AG04449 (cell line): ENCODE results near the gene TMSB4X.
A peak's percentile ranks its signal among the peaks of the same experiment; 100 is the strongest.
"Not testable (repeated sequence)": the region's sequence is repeated elsewhere in the genome, so short reads cannot be mapped to it uniquely, and the experiment has no call there.

Source experiments
- CTCF ChIA-PET: fragments of 350-600 bp; formaldehyde crosslinking; extraction: SDS; loops from one replicate; lab custom pipeline; 2021; ENCODE audit warnings: antibody characterized with exemption; lab: Yijun Ruan, JAX
- POLR2A ChIA-PET: fragments of 400-600, 350-600 bp; formaldehyde crosslinking; extraction: SDS; loops from one replicate; lab custom pipeline; 2020; ENCODE audit warnings: antibody characterized with exemption, inconsistent platforms; lab: Yijun Ruan, JAX
- DNase-seq: peaks from one replicate; pipeline ENCODE4 v3.0.0-alpha.2; 2010; ENCODE audit warnings: low read depth, low spot score
- H3K4me3 ChIP-seq: 2 replicates; pipeline ENCODE4 v1.5.1; 2011; ENCODE audit warnings: low read depth, mild to moderate bottlenecking, control low read depth, low read length
- CTCF ChIP-seq: IDR thresholded peaks from one replicate; pipeline ENCODE4 v1.5.1; 2011; ENCODE audit warnings: mild to moderate bottlenecking, moderate library complexity, low read length, control low read depth, inconsistent platforms; ENCODE audit not compliant: insufficient read depth; ENCODE audit errors: missing control alignments

Gene TMSB4X

GRCh38 chrX:12974796-12975669 is at the start of gene TMSB4X:
TSS of gene TMSB4X (plus strand) at chrX:12975110.
- no peak for DNase-seq
- ChIA-PET POLR2A (interaction anchor here (0.8 to 3.1 kb wide), 13 partner anchors 18 to 513 kb away, joined by 3 to 21 read pairs (median 5); no protein-coding TSS in a partner anchor), CTCF (interaction anchor here (1.4 to 1.7 kb wide), 3 partner anchors 21 to 28 kb away, joined by 3 to 5 read pairs (median 3); no protein-coding TSS in a partner anchor)
- TF ChIP-seq CTCF, result no peak
- H3K4me3 ChIP-seq, result peak within 1 kb of the TSS; percentile 79

GRCh38 chrX:12929701-12930100 is 45.2 kb upstream of the TMSB4X start:
- no peak for DNase-seq
- CTCF ChIA-PET, result interaction anchor here (1.7 kb wide), 1 partner anchor 17 kb away, joined by 5 read pairs; no protein-coding TSS in a partner anchor

GRCh38 chrX:12930150-12930549 is 44.8 kb upstream of the TMSB4X start:
- CTCF ChIA-PET, result interaction anchor here (1.7 kb wide), 1 partner anchor 16 kb away, joined by 5 read pairs; no protein-coding TSS in a partner anchor
- H3K4me3 ChIP-seq, result no peak overlapping the region
- no peak for DNase-seq
- POLR2A ChIA-PET, result no interaction called here
- no peak for TF ChIP-seq CTCF

More at GRCh38 chrX:12929701-12930100, 45.2 kb upstream of the TMSB4X start:
- no peak for TF ChIP-seq CTCF
- no peak overlapping the region for H3K4me3 ChIP-seq
- POLR2A ChIA-PET, result no interaction called here

GRCh38 chrX:12932244-12932643 is 42.7 kb upstream of the TMSB4X start:
- TF ChIP-seq CTCF, result no peak
- no peak for DNase-seq
- no peak overlapping the region for H3K4me3 ChIP-seq
- ChIA-PET POLR2A (no interaction called here), CTCF (interaction anchor here (1.3 kb wide), 1 partner anchor 14 kb away, joined by 6 read pairs; no protein-coding TSS in a partner anchor)

GRCh38 chrX:12934850-12935249 is 40.1 kb upstream of the TMSB4X start:
- no peak overlapping the region for H3K4me3 ChIP-seq
- no peak for DNase-seq
- POLR2A ChIA-PET, result no interaction called here
- CTCF ChIA-PET, result interaction anchor here (0.9 kb wide), 1 partner anchor 12 kb away, joined by 3 read pairs; no protein-coding TSS in a partner anchor
- TF ChIP-seq CTCF, result no peak

- no peak for TF ChIP-seq CTCF
- CTCF ChIA-PET, result interaction anchor here (1.8 kb wide), 1 partner anchor 10 kb away, joined by 9 read pairs; no protein-coding TSS in a partner anchor
- no peak overlapping the region for H3K4me3 ChIP-seq
- POLR2A ChIA-PET, result no interaction called here
- no peak for DNase-seq
Measured at GRCh38 chrX:12936947-12937346, 38.0 kb upstream of the TMSB4X start.

GRCh38 chrX:12940471-12940870 is 34.4 kb upstream of the TMSB4X start:
- DNase-seq, CTCF ChIA-PET, POLR2A ChIA-PET, H3K4me3 ChIP-seq: not testable (repeated sequence)

GRCh38 chrX:12943592-12943991 is 31.3 kb upstream of the TMSB4X start:
- DNase-seq, H3K4me3 ChIP-seq, CTCF ChIA-PET, POLR2A ChIA-PET: not testable (repeated sequence)

GRCh38 chrX:12944452-12944851 is 30.5 kb upstream of the TMSB4X start:
- DNase-seq, POLR2A ChIA-PET, H3K4me3 ChIP-seq, CTCF ChIA-PET: not testable (repeated sequence)
